ENCODE data around the gene TUBGCP5. TPM values are rescaled to one million over a fixed set of nuclear protein-coding genes. Genes with fewer than 3 reads are reported as not detected.
"Not testable (repeated sequence)": the region's sequence is repeated elsewhere in the genome, so short reads cannot be mapped to it uniquely, and the experiment has no call there.

Gene TUBGCP5
- 10 to 100 TPM in 5 of 6 donors, 1 to 10 TPM in 1; 7.1 to 24.5 (median 17.7) TPM for total RNA-seq

DNA sequence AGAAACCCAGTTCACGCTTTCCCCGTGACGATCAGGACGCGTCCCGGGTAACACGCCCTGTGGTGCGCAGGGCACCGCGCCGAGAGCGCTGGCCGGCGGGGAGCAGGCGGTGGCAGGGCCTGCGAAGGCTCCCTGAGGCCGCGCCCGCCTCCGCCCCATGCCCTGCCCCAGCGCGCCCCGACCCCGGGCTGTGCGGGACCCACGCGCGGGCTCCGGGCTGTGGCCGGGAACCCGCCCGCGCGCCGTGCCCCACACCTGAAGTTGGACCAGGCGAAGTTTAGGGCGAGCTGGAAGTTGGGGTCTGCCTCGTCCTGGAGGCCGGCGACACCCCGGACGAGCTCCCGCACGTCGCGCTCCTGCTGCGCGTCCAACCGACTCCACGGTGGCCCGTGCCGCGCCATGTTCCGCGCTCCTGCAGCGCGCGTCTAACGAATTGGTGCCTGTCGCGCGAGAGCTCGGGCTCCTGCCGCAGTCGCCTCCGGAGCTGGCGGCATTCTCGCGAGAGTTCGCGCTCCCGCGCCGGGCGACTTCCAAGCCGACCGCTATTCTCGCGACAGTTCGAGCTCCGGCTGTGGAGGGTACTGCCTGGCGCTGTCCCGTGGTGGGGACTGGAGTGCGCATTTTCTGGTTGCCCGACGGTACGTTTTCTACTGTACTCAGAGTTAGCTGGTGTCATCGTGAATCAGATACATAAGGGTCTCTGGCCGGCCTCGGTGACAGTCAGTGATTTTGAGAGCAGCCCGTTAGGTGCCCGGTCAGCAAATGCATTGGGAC, at the start of gene TUBGCP5:
TUBGCP5 (minus strand) TSS at position 427 of the 774 bp plus-strand sequence; CDS start at position 401, 26 bp downstream.
- ATAC-seq (ENCODE audit: low FRiP score in 2 of 2): peak; percentile 97 to 99
- Histone ChIP-seq H3K27ac (peak within 1 kb of the TSS; percentile 81 to 87 (median 86)), H3K9me3 (no peaks in the 10 kb centered on the region), H3K36me3 (peaks cover 0 to 13% (median 6%) of the 10 kb centered on the region in 4 donors), H3K27me3 (no peaks in the 10 kb centered on the region), H3K4me1 (peaks cover 14 to 22% (median 16%) of the 10 kb centered on the region in 4 donors), H3K4me3 (peak within 1 kb of the TSS; percentile 77 to 98 (median 88))
- TF ChIP-seq POLR2A (IDR thresholded peaks at IDR 0.05) (peak in 3 of 4 donors; percentile 66 to 95 (median 93)), EP300 (IDR thresholded peaks at IDR 0.05) (no peak), POLR2AphosphoS5 (IDR thresholded peaks at IDR 0.05) (peak; percentile 81 to 87)
- TF ChIP-seq, protein P1, sequence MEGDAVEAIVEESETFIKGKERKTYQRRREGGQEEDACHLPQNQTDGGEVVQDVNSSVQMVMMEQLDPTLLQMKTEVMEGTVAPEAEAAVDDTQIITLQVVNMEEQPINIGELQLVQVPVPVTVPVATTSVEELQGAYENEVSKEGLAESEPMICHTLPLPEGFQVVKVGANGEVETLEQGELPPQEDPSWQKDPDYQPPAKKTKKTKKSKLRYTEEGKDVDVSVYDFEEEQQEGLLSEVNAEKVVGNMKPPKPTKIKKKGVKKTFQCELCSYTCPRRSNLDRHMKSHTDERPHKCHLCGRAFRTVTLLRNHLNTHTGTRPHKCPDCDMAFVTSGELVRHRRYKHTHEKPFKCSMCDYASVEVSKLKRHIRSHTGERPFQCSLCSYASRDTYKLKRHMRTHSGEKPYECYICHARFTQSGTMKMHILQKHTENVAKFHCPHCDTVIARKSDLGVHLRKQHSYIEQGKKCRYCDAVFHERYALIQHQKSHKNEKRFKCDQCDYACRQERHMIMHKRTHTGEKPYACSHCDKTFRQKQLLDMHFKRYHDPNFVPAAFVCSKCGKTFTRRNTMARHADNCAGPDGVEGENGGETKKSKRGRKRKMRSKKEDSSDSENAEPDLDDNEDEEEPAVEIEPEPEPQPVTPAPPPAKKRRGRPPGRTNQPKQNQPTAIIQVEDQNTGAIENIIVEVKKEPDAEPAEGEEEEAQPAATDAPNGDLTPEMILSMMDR (IDR thresholded peaks at IDR 0.05): peak; percentile 45 to 93 (median 79)
- 0 to 1% methylated on average over 20 to 32 of the region's 92 CpGs for WGBS, 2 donors
- peak; percentile 97 to 99 for DNase-seq

DNA sequence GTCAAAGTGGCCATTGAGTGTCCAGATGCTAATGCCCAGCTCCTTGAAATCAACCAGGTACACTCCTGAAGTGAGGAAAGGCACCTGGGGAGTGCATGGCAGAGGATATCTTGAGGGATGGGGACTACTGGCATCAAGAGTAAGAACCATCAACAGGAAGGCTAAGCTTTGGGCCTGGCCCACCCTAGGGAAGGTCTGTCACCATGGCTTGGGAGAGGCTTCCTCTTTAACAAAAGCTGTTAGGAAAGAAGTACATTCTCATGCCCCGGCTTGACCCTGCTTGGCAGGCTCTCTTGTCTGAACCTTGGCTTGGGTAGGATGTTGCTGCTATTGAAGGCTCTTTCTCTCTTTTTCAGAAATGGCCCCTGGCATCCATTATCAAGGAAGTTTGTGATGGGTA, 43.7 kb upstream of the TUBGCP5 start:
- H3K27ac ChIP-seq: no peak overlapping the region
- H3K9me3 ChIP-seq: no peaks in the 10 kb centered on the region
- TF ChIP-seq, protein P1 (IDR thresholded peaks at IDR 0.05): no peak
- ATAC-seq (ENCODE audit: low FRiP score in 2 of 2) (no peak), DNase-seq (no peak)
- H3K27me3 ChIP-seq: no peaks in the 10 kb centered on the region
- WGBS, 2 donors: 80% methylated on average over 1 of the region's 1 CpG; no CpG with 5 or more reads in 1 of the 2 donors
- H3K36me3 ChIP-seq: no peaks in the 10 kb centered on the region
- no peak overlapping the region for H3K4me3 ChIP-seq
- H3K4me1 ChIP-seq: no peaks in the 10 kb centered on the region

DNA sequence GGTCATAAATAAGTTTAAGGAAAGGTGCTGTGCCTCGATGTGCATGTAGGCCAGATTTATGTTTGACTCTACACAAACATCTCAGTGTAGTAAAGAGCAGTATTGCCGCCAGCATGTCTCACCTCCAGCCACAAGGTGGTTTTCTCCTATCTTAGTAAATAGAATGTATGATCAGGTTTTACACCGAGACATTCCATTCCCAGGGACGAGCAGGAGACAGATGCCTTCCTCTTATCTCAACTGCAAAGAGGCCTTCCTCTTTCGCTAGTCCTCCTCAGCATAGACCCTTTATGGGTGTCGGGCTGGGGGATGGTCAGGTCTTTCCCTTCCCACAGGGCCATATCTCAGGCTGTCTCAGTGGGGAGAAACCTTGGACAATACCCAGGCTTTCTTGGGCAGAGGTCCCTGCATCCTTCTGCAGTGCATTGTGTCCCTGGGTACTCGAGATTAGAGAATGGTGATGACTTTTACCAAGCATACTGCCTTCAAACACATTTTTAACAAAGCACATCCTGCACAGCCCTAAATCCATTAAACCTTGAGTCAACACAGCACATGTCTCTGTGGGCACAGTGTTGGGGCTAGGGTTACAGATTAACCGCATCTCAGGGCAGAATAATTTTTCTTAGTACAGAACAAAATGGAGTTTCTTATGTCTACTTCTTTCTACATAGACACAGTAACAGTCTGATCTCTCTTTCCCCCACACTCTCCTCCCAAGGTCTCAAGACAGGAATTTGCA, 42.8 kb upstream of the TUBGCP5 start:
- H3K27ac ChIP-seq; DNase-seq; H3K36me3 ChIP-seq; ATAC-seq (ENCODE audit: low FRiP score in 2 of 2); H3K4me3 ChIP-seq; H3K4me1 ChIP-seq; H3K27me3 ChIP-seq; H3K9me3 ChIP-seq: not testable (repeated sequence)
- 65 to 77% methylated on average over 8 of the region's 8 CpGs for WGBS, 2 donors

DNA sequence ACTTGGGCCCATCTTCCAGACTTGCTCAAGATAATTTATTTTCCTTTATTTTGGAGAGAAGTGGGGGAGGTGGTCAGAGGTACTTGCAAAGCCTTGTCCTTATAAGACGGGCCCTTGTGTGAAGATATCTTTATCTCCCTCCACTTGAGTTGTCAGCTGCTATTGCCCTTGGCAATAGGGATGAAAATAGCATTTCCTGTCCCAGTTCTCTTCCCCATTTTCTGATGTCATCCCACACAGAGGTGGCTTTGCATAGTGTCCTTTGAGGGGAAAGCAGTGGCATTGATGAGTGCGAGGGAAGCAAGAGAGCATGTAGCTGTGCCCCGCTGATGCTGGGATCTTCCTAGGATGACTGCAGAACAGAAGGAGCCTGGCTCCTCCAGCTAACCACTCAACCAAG, 41.9 kb upstream of the TUBGCP5 start:
- DNase-seq (no peak), ATAC-seq (ENCODE audit: low FRiP score in 2 of 2) (no peak)
- no peaks in the 10 kb centered on the region for H3K27me3 ChIP-seq
- WGBS, 2 donors: 78 to 82% methylated on average over 3 of the region's 3 CpGs
- no peak overlapping the region for H3K27ac ChIP-seq
- no peaks in the 10 kb centered on the region for H3K4me1 ChIP-seq
- no peaks in the 10 kb centered on the region for H3K36me3 ChIP-seq
- H3K9me3 ChIP-seq: no peaks in the 10 kb centered on the region
- no peak for TF ChIP-seq POLR2A (IDR thresholded peaks at IDR 0.05)
- TF ChIP-seq, protein P1 (IDR thresholded peaks at IDR 0.05): no peak
- TF ChIP-seq EP300 (IDR thresholded peaks at IDR 0.05): no peak
- TF ChIP-seq POLR2AphosphoS5 (IDR thresholded peaks at IDR 0.05): no peak
- H3K4me3 ChIP-seq: no peak overlapping the region

DNA sequence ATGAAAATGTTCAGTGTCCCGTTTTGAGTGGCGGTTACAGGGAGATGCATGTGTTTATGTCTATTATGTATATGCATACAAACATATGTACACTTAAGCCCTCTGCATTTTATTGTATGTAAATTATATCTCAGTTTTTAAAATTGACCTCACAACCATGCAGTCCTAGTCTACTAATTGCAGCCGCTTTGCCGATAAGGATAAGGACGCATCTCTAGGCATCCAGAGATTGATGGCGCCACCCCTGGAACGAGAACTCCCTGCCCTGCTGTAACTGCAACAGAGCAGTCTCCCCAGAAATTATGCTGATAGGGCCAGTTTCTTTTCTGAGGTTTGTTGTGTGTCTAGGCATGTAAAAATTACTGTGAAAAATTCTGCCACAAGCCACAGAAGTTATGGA, 40.4 kb upstream of the TUBGCP5 start:
- H3K27ac ChIP-seq: no peak overlapping the region
- H3K36me3 ChIP-seq: no peaks in the 10 kb centered on the region
- TF ChIP-seq EP300 (IDR thresholded peaks at IDR 0.05) (no peak), POLR2AphosphoS5 (IDR thresholded peaks at IDR 0.05) (no peak), POLR2A (IDR thresholded peaks at IDR 0.05) (no peak)
- TF ChIP-seq, protein P1 (IDR thresholded peaks at IDR 0.05): no peak
- ATAC-seq (ENCODE audit: low FRiP score in 2 of 2): no peak
- no peak for DNase-seq
- H3K9me3 ChIP-seq: no peaks in the 10 kb centered on the region
- no peaks in the 10 kb centered on the region for H3K27me3 ChIP-seq
- 71 to 78% methylated on average over 7 of the region's 7 CpGs for WGBS, 2 donors
- H3K4me3 ChIP-seq: no peak overlapping the region
- no peaks in the 10 kb centered on the region for H3K4me1 ChIP-seq
